NCI-H146 (cell line): ENCODE data around the gene KCNG2.

ENCODE experiments used
- DNase-seq: peaks from one replicate; lab custom pipeline; 2025; lab: John Stamatoyannopoulos, UW

Gene KCNG2

GRCh38 chr18:79887181-79888000, 89.7 kb downstream of the KCNG2 start:
- no peak for DNase-seq

DNA sequence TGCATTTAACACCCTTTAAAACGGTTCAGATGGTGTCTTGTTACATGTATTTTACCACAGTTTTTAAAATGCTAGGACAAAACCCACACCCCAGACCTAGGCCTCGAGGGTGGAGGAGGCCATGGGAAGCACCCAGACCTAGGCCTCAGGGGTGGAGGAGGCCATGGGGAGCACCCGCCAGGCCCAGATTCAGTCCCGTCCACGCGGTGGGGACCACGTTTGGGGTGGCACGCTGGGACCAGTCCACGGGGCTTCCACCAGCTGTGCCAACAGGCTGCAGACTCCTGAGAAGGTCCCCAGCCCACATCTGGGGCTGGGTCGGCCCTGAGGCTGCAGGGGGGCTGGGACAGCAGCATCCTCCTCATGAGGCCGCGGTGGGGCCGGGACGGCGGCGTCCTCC, 90.3 kb downstream of the KCNG2 start:
- DNase-seq: no peak

GRCh38 chr18:79889569-79889968, 91.8 kb downstream of the KCNG2 start:
- DNase-seq: no peak

DNA sequence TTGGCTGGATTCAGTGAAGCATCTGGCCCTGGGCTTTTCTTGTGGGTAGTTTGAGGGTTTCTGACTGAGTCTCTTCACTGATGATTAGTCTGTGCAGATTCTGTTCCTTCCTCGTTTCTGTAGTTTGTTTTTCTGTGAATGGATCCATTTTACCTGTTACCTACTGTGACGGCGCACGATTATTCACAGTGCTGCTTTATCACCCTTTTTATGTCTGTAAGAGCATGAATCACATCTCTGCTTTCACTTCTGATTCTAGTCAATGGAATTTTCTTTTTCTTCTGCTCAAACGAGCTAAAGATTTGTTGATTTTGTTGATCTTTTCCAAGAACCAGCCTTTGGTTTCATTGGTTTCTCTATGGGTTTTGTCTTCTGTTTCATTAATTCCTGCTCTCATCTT, 92.9 kb downstream of the KCNG2 start:
- no peak for DNase-seq

DNA sequence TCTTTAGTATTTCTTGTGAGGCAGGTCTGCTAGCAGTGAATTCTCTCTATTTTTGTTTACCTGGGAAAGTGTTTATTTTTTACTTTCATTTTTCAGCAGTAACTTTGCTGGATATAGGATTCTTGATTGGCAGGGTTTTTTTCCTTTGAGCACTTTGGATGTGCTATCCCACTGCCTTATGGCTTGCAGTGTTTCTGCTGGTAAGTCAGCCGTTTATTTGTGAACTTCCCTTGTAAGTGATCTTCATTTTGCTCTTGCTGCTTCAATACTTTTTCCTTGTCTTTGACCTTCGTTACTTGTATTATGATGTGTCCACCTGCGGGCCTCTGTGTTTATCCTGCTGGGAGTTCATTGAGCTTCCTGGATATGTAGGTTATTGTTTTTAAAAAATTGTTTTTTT, 99.0 kb downstream of the KCNG2 start:
- DNase-seq: no peak

DNA sequence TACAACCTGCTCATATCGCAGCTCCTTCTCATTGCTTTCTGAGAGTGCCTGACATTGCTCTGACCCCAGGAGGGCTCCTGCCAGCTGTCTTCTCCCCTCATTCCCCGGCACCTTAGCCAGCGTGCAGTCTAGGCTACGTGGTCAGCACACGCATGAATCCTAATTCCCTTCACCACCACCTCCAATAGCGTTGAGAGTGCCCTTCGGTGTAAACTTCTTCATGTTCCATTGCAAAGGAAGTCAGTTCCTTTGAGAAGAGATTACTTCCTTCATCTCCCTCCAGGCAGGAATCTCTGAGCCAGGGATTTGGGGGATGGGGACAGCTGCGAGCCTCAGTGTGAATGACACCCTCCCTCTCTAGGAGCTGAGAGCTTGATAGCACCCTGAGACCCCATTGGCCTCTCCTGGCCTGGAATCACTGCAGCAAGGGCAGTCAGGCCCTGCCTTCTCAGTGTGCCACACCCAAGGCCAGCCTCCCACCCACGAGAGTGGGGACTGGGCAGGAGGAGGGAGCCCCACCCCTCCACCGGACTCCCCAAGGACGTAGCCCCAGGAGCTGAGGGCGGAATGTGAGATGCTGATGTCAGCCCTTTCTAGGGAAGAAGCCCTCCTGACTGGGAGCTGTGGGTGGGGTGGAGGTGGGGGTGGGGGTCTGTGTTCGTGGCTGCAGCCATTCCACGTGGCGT, 100.3 kb downstream of the KCNG2 start:
- DNase-seq: no peak

DNA sequence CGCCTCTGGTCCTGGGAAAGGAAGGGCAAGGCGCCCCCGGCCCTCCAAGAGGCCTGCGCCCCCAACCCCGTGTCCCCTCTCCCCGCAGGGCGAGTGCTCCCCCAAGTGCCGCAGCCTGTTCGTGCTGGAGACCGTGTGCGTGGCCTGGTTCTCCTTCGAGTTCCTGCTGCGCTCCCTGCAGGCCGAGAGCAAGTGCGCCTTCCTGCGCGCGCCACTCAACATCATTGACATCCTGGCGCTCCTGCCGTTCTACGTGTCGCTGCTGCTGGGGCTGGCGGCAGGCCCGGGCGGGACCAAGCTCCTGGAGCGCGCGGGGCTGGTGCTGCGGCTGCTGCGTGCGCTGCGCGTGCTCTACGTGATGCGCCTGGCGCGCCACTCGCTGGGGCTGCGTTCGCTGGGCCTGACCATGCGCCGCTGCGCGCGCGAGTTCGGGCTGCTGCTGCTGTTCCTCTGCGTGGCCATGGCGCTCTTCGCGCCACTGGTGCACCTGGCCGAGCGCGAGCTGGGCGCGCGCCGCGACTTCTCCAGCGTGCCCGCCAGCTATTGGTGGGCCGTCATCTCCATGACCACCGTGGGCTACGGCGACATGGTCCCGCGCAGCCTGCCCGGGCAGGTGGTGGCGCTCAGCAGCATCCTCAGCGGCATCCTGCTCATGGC, 101.3 kb downstream of the KCNG2 start:
- DNase-seq: no peak

DNA sequence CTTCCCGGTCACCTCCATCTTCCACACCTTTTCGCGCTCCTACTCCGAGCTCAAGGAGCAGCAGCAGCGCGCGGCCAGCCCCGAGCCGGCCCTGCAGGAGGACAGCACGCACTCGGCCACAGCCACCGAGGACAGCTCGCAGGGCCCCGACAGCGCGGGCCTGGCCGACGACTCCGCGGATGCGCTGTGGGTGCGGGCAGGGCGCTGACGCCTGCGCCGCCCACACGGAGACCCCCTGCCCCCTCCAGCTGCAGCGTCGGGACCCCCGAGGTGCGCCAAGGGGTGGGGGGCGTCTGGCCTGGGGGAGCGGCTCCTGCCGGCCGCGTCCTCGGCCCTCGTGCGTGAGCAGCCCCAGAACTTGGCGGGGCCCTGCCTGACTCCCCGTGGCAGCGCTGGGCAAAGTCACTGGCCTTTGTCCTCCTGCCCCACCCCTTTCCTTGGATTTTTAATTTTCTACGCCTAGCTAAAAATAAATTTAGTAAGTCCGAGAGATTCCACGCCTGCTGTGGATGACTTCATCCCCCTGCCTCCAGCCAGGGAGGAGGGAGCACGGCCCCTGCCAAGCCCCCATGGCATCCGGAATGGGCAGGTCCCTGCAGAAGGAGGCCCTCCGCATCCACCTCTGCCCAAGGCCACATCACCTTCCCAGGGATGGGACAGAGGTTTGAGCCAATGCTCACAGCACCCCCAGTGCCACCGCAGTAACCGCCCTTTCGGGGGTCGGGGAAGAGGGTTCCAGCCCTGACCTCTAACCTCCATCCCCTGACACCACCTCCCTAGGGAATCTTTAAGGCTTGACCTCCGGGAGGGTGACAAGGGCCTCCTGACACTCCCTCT, 102.1 kb downstream of the KCNG2 start:
- DNase-seq: no peak

DNA sequence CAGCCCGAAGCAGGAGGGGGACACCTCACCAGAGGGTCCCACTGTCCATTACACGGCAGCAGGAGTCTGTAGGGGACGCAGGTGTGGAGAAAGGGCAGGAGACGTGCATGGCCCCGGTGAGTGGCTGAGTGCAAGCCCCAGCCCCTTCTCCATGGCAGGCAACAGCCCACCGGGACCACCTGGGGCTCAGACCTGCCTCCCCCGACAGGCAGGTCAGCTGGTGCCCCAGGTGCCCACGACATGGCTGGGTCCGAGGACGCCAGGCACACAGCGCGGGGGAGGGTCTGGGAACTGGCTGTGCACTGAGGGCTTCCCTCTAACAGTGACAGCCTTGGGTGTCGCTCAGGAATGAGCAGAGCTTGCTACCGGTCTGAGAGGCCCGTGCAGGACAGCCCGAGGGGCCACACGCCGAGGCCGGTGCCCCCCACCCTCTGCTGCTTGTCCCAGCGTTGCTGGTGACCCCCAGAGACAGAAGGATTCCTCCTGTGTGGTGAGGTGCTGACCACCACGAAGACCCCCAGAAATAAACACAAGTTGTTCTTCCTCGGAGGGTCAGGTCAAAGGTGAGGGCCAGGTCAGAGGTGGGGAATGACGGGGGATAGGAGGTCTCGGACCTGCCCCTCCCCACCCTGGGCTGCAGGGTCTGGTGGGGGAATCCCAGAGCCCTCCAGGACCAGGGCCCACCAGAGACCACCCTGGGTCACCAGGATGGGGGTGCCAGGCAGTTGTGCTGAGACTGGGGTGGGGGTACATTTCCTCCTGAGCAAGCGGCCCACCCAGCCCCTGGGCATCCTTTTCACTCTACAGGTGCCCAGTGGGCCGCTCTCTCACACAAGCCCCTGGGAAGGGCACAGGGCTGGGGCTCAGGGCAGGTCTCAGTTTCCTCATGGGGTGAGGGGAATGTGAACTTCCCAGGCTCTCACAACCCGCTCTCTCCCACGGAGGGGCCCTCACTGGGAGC, 103.2 kb downstream of the KCNG2 start:
- DNase-seq: no peak

DNA sequence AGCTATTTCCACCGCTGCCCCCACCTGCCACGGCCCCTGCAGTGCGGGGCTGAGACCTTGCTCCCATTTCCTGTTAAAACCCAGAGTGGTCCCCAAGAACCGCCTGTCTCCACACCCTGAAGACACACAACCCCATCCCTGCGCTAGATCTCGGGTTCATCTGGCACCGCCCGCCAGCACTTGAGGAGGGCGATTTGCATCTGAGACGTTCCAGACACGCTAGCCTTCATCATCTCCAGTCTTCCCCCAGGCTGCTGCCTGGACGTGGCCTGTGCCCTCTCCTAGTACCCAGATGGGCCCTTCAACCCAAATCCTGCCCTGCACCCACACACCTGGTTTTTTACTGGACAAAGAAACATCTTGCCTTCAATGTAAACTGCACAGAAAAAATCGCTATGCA, 103.9 kb downstream of the KCNG2 start:
- no peak for DNase-seq

DNA sequence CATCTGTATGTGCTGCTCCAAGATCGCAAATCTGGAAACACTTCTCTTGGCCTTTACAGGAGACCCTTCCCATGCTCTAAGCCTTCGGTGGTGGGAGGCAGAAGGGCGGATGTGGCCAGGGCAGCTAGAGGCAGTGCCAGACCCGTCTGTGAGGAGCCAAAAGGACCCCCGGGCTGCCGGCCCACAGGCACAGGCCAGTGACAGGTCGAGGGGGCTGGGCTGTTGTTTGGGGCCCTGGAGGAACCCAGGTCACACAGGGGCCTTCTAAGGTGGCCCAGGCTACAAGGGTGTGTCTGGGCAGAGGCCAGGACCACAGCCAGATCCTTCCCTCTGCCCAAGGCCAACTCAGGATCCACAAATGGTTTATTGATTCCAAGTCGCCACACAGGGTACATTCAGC, 104.3 kb downstream of the KCNG2 start:
- no peak for DNase-seq

DNA sequence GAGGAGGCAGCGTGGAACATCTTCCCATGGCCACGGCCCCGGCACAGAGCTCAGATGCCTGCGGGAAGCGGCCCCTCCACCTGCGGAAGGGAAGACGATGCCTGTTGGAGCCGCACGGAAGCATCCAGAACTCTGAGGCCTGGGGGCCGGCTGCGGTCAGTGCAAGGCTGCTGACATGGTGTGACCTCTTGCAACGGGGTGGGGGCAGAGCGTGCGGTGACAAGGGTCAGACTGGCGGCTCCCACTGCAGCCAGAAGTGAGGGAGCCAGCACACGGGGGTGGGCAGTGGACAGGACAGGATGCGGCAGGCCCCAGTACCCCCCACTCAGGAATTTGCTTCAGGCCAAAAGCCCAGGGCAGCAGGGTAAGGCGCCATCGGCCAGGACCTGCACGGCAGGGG, 104.9 kb downstream of the KCNG2 start:
- DNase-seq: no peak

DNA sequence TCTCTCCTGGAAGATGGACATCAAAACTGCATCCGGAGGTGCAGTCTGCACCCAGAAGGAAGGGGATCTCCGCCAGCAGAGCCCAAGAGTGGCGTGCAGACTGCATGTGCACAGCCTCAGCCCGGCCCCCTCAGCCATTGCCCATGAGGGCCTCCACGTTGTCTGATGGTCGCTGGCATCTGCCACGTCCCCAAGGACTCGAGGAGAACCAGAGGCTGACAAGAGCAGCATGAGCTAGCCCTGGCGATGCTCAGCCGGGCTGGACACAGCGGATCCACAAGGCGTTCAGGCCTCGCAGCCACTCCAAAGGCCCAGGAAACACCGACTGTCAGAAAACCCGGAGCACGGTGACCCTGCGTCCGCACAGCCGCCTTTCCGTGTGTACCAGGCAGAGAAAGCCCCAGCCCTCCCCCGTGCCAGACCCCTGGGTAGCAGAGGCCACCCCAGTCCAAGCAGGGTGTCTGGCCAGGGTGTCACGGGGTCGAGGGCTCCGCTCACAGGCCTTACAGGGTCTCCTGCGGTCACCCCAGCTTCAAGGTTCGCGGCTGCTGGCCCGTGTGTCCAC, 105.4 kb downstream of the KCNG2 start:
- no peak for DNase-seq

- no peak for DNase-seq
Measured at GRCh38 chr18:79903787-79904356, 106.1 kb downstream of the KCNG2 start.

DNA sequence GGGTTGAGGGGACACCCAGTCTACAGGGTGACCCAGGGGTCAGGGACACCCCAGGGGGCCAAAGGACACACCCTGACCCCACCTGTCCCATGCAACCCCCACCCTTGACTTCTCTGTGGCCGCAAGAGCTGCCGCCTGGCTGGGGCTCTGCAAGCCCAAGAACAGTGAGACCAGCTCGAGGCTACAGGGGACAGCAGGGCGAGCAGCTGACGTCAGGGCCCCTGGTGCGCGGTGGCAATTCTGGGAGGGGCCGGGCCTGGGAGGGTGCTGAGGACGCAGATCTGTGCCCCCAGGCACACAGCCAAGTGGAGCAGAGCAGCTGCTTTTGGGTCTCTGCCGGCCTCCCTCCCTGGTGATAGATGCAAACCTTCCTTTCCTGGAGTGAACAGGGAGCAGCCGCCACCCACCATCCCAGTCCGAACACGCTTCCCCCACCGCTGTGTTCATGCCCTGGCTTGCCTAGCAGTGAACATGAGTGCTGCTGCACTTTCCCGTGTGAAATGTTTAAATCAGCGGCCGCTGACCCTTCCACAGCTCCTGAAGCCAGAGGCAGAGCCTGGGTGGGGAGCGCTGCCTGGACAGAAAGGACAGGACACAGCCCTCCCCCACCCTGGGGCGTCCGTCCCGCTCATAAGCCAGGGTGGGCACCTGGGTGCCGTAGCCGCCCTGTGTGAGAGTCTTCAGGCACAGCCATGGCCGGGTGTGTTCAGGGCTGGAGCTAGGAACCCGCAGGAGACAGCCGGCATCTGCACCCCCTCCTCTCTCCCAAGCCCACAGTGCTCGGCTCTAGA, 106.8 kb downstream of the KCNG2 start:
- DNase-seq: no peak

- no peak for DNase-seq
Measured at GRCh38 chr18:79905389-79905911, 107.7 kb downstream of the KCNG2 start.

GRCh38 chr18:79905993-79906392, 108.3 kb downstream of the KCNG2 start:
- no peak for DNase-seq

DNA sequence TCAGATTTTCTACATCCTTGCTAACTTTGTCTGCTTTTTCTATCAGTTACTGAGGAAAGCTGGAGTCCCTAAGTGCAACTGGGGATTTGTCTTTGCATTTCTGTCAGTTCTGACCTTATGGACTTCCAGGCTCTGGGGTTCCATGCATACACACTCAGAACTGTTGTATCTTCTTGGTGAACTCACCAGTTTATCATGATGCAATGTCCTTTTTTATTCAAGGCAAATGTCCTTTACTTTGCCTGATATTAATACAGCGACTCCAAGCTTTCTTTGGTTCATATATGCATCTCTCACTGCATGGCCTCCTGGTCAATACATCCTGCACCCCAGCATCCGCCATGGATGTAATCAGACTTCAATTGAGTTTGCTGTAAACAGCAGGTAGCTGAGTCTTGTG, 109.0 kb downstream of the KCNG2 start:
- no peak for DNase-seq
